GM19240 (cell line): ENCODE measurements around the gene STAU1.
"Not testable (repeated sequence)": the region's sequence is repeated elsewhere in the genome, so short reads cannot be mapped to it uniquely, and the experiment has no call there.

Experiments used
- DNase-seq: peaks from one replicate; pipeline ENCODE4 v3.0.0; 2011; ENCODE audit warnings: low spot score; ENCODE audit not compliant: insufficient read length

The STAU1 gene

GRCh38 chr20:49123982-49124381, 64.2 kb downstream of the STAU1 start:
- DNase-seq: no peak

DNA sequence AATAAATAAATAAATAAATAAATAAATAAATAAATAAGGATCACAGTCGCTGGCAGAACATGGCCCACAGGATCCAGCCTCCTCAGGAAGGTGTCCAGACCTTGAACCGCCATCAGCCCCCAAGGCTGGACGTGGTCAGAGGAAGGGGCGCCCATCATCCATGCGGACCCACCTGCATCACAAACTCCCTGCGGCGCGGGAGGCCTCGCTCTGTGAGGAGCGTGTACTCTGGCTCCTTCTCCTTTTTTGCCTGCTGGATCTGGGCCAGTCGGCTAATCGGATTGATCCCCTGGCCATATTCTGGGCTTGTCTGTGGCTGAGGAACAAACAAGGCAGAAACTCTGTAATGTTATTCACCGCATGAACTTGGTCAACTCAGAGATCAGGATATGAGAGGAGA, 65.2 kb downstream of the STAU1 start:
- DNase-seq: no peak

DNA sequence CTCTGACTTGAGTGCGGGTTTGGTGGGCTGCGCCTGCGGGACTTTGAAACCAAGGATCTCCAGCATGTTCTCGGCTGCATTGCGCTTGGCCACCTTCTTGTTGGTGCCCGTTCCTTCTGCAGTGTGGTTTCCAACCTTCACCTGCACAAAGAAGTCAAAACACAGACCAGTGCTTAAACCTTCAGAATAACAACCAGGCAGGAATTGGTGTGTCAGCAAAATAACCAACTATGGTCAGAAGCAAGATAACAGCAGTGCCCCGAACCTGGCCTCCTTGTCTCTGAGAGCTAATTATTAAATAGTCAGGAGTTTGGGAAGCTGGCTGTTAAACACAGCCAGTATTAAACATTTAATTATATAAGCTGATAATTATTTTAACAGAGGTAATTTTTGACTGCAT, 68.1 kb downstream of the STAU1 start:
- DNase-seq: no peak

DNA sequence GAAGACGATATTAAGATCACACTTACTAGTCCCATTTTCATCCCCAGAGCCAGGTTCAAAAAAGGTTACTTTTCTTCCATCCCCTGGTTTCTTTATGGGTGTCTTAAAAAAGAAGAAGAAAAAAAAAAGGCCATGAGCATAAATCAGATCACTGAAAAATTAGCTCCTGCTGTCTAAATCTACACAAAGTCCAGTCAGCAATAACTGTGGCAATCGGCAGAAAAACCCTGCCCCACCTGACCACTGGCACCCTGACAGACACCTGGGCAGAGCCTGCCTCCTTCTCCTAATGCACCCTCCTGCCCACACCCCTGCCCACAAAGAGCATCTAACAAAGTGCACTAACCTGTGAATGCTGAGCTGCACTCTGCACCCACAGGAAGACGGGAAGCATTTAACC, 69.8 kb downstream of the STAU1 start:
- DNase-seq: no peak

DNA sequence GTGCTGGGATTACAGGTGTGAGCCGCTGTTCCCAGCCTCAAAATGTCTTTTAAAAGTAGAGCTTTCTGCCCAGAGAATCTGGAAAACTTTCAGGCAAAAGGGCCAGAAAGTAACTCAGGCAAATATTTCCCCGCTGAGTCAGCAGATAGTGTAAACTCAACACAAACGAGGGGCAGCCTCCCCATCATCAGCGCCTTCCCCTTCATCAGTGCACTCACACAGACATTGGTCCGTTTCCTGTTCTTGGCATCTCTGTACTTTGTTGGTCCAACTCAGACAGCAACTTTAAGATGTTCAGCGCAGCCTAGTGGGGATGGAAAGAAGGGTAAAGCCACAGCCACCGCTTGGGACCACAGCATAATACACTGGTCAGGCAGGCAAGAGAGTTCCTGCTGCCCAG, 72.6 kb downstream of the STAU1 start:
- DNase-seq: no peak

GRCh38 chr20:49112596-49113274, 75.4 kb downstream of the STAU1 start:
- no peak for DNase-seq

DNA sequence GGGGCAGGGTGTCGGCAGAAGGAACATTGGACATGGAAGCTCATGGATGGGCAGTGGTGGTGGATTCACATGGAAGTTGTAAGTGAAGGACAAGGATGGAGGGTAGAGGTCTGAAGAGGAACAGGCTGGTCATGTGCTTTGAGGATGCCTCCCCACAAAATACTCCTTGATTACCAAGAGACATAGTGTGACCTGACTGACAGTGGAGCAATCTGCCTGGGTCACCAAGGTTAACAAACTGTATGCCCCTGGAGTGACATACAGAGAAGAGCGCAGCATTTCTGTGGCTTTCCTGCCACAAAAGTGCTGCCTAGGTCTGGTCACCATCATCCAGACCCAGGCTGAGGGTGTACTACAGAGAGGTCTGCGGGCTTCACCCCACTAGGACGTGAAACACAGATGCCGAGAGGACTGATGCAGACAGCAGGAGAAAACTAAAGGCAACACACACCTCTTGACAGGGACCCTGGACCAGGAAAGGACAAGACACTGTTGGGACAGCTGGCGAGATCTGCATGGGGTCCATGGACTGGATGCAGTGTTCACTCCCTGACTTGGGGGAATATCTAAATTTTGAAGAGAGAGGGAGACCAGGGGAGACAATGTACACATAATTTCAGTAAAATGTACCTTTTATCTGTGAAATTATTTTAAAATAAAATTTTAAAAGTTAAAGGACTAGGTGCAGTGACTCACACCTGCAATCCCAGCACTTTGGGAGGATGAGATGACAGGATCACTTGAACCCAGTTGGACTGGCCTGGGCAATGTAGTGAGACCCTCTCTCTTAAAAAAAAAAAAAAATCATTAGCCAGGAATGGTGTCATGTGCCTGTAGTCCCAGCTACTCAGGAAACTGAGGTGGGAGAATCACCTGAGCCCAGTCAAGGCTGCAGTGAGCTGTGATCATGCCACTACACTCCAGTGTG, 77.1 kb downstream of the STAU1 start:
- no peak for DNase-seq

GRCh38 chr20:49106328-49106727, 81.8 kb downstream of the STAU1 start:
- DNase-seq: no peak

DNA sequence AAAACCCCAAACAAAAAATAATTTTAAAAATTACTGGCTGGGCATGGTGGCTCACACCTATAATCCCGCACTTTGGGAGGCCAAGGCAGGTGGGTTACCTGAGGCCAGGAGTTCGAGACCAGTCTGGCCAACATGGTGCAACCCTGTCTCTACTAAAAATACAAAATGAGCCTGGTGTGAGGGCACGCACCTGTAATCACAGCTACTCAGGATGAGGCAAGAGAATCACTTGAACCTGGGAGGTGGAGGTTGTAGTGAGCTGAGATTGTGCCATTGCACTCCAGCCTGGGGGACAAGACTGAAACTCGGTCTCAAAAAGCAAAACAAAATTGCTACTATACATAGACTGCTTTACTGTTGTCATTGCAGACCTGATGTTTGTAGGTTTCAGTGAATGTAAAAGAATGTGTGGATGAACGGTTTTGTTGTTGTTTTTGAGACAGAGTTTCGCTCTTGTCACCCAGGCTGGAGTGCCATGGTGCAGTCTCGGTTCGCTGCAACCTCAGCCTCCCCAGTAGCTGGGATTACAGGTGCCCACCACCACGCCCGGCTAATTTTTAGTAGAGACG, 83.1 kb downstream of the STAU1 start:
- DNase-seq: not testable (repeated sequence)

- no peak for DNase-seq
These were observed 83.8 kb downstream of the STAU1 start for GRCh38 chr20:49104365-49104648.

GRCh38 chr20:49103647-49104364, 84.3 kb downstream of the STAU1 start:
- no peak for DNase-seq

GRCh38 chr20:49103019-49103418, 85.1 kb downstream of the STAU1 start:
- no peak for DNase-seq

DNA sequence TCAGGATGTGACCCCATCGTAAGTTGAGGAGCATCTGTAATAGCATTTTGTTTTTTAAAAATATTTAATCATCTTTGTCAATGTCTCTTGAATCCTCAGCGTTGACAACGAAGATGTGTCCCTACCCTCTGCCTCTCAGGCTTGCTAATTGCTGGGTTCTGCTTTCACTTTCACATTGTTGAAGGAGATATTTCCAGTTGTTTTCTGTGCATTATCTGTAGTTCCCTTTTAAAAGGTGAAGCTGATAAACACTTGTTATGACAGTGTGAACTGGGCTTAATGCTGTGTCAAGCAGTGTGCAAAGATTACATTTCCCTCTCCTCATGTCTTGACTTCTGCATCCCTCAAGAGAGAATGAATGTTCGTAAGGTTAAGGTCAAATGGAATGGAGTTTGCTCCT, 87.2 kb downstream of the STAU1 start:
- DNase-seq: no peak

- DNase-seq: not testable (repeated sequence)
These were observed 87.8 kb downstream of the STAU1 start for GRCh38 chr20:49100292-49100691.

DNA sequence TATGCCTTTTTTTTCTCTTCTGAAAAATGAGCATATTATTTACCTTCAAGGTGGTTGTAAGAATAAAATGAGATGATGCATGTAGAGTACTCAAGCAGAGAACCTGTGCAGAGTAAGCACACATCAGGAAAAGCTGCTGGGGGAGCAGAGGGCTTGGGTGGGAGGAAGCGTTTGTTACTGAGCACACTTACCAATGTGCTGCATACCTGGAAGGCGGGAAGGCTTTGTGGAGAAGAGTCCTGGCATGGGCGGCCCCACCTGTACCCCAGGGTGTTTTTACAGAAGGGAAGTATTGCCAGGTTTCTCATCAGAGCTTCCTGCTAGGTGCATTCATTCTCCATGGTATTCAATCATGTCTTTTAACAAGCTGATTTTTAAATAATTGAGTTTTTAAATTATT, 89.1 kb downstream of the STAU1 start:
- no peak for DNase-seq

DNA sequence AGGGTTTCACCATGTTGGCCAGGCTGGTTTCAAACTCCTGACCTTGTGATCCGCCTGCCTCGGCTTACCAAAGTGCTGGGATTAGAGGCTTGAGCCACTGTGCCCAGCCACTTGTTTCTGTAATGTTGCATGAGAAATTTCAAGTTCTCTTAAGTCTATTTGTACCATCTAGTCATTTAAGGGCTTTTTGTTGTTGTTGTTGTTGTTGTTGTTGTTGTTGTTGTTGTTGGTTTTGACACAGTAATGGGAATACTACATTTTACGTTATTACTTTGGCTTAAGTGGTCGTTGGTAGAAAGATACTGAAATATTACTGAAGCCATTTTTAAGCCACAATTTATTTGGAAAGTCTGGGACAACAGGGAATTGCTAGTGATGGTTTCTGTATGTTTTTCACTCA, 90.0 kb downstream of the STAU1 start:
- no peak for DNase-seq

DNA sequence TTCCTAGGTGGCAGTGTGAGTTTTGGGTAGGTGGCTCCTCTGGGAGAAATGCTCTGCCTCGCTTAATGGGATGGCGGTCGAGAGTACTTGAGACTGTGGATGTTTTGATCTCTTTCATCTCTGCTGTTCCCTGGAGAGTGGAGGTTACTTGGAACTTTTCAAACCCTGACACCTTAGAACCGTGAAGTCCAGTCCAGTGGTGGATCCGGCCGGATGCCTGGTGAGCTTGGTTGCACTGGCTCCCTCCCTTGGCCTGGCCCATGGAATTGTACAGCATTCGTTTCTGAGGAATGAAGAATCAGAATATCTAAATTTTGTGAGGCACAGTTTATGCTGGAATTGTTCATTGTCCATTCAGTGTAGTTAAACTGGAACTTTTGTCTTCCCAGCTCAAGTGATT, 91.0 kb downstream of the STAU1 start:
- no peak for DNase-seq

- no peak for DNase-seq
These were observed 91.9 kb downstream of the STAU1 start for GRCh38 chr20:49096203-49096730.

DNA sequence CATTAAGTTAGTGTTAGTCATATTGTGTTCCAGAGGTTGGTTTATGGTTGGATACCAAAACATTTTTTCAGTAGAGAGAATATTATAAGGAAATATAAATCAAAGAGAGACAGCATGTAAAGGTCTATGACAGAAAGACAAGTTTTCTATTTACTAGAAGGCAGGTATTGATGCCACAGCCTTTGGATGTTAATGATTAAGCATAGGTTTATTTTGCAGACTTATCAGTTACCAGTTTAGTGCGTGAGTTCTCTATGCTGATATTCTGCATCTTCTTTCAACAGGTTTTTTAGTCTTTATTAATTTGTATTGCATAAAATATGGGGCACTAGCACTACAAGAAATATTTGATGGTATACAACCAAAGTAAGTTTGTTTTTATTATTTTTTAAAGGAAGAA, 96.4 kb downstream of the STAU1 start:
- no peak for DNase-seq

DNA sequence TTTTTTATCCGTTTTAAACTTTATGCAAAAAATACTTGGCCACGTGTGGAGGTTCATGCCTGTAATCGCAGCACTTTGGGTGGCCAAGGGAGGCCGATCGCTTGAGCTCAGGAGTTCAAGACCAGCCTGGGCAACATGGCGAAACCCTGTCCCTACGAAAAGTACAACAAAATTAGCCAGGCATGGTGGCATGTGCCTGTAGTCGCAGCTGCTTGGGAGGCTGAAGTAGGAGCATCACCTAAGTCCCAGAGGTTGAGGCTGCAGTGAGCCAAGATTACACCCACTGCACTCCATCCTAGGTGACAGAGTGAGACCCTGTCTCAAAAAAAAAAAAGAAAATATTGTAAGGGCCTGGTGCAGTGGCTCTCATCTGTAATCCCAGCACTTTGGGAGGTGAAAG, 97.0 kb downstream of the STAU1 start:
- no peak for DNase-seq

DNA sequence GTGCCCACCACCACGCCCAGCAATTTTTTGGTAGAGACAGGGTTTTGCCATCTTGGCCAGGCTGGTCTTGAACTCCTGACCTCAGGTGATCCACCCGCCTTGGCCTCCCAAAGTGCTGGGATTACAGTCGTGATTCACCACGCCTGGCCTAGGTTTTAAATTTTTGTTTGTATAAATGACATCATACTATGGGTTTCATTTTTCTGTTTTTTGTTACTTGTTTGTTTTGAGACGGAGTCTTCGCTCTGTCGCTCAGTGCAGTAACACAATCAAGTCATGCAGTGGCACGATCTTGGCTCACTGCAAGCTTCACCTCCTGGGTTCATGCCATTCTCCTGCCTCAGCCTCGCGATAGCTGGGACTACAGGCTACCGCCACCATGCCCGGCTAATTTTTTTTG, 105.8 kb downstream of the STAU1 start:
- not testable (repeated sequence) for DNase-seq

DNA sequence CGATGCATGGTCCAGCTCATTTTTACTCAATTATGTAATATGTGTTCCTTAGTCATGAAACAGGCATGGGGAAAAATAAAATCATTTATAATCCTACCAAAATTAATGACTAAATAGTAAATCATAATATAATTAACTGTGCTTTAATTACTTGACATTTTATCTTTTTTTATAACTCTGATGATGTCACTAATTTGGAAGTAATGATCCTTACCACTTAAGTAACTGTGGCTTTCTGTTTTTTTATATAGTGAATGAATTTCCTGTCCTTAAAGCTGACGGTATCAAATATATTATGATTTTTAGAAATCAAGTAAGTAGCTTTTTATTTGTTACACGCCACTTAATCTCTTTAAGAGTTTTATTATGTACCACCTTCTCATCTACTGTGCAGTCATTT, 109.8 kb downstream of the STAU1 start:
- DNase-seq: no peak
